Activated naive CD4-positive, alpha-beta T cell (primary cell): Measurements from ENCODE around the gene NUFIP1.
"Not testable (repeated sequence)": the region's sequence is repeated elsewhere in the genome, so short reads cannot be mapped to it uniquely, and the experiment has no call there.

ENCODE experiments used
- DNase-seq, 4 experiments: peaks; one replicate each; lab custom pipeline; 2025; lab: John Stamatoyannopoulos, UW

NUFIP1 gene

GRCh38 chr13:44989071-44989889 lies at the start of gene NUFIP1, which contains the start of gene GPALPP1:
Gene NUFIP1, minus strand, starts transcription at chr13:44989471. Its CDS starts 35 bp downstream, at chr13:44989436.
Gene GPALPP1, plus strand, starts transcription at chr13:44989538. Its CDS starts 117 bp downstream, at chr13:44989655.
- DNase-seq = peak; percentile 76 to 83 (median 82)

- no peak for DNase-seq
Observed at GRCh38 chr13:45036206-45036605, 46.9 kb upstream of the NUFIP1 start.

GRCh38 chr13:45034342-45034741 lies 45.1 kb upstream of the NUFIP1 start:
- no peak for DNase-seq

GRCh38 chr13:45024847-45025246 lies 35.6 kb upstream of the NUFIP1 start:
- no peak for DNase-seq

- DNase-seq = no peak
Observed at GRCh38 chr13:45021250-45021649, 32.0 kb upstream of the NUFIP1 start.

GRCh38 chr13:45019981-45020380 lies 30.7 kb upstream of the NUFIP1 start:
- DNase-seq = not testable (repeated sequence)

- DNase-seq = no peak
Observed at GRCh38 chr13:45016792-45017425, 27.6 kb upstream of the NUFIP1 start.

- DNase-seq = no peak
Observed at GRCh38 chr13:45015300-45015699, 26.0 kb upstream of the NUFIP1 start.

GRCh38 chr13:45011198-45011597 lies 21.9 kb upstream of the NUFIP1 start:
- DNase-seq = no peak

GRCh38 chr13:45007823-45008222 lies 18.6 kb upstream of the NUFIP1 start:
- DNase-seq = no peak

GRCh38 chr13:45007225-45007624 lies 18.0 kb upstream of the NUFIP1 start:
- DNase-seq = no peak

- no peak for DNase-seq
Observed at GRCh38 chr13:45004096-45004495, 14.8 kb upstream of the NUFIP1 start.

- DNase-seq = no peak
Observed at GRCh38 chr13:45003417-45003816, 14.1 kb upstream of the NUFIP1 start.

GRCh38 chr13:44989941-44990340 lies 670 bp upstream of the NUFIP1 start:
- DNase-seq = no peak

GRCh38 chr13:44978328-44978727 lies 10.9 kb downstream of the NUFIP1 start:
- DNase-seq = no peak

GRCh38 chr13:44976949-44977583 lies 12.2 kb downstream of the NUFIP1 start:
- DNase-seq = no peak

- DNase-seq = no peak
Observed at GRCh38 chr13:44976196-44976595, 13.1 kb downstream of the NUFIP1 start.

- no peak for DNase-seq
Observed at GRCh38 chr13:44974056-44974793, 15.0 kb downstream of the NUFIP1 start.

GRCh38 chr13:44972956-44973581 lies 16.2 kb downstream of the NUFIP1 start:
- no peak for DNase-seq

GRCh38 chr13:44971656-44972595 lies 17.3 kb downstream of the NUFIP1 start:
- no peak for DNase-seq
